ENCODE data around the gene SERPINH1. TPM values are rescaled to one million over a fixed set of nuclear protein-coding genes. Genes with fewer than 3 reads are reported as not detected.

SERPINH1 gene
- total RNA-seq, 2 experiments from 2014 or later, result 19.3 to 20.6 TPM

DNA sequence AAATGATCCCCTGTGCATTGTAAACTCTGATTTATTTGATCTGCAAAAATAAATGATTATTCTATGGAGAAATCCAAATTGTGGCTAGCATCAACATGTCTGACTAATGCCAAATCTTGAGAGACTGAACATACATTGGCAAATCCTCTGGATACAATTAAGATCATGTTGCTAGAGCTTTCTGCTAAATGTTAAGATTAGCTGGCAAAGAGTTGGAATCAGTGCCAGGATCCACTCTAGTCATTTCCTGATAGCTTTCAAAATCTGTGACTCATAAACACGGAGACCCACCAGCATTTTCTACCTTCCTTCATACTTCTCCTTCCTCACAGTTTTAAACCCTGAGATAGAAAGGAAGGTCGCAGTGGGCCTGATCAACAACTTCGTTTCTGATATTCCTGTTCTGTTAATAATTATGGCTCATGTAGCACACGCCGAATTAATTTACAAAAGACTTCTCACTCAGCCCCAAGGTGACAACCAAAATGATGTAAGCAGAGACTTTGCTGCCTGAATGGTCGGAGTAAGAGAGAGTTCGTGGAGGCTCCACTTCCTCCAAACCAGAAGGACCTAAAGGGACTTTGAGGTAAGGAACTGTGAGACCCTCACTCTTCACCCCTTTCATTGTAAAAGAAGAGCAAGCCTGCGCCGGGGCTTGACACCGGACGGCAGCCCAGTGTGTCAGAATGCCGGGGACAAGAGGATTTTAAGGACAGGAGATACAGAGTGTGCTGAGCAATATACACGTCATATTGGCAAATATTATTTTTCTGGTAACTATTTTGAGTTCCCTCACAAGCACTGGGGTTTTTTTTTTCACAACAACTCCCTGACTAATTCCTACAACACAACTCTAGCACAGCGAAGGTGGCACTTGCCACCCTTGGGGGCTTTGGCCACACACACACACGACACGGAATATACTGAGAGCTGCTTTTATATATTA, 42.0 kb downstream of the SERPINH1 start:
- ChIA-PET CTCF (interaction anchor here (1.0 kb wide), 1 partner anchor 102 kb away, joined by 3 read pairs; no protein-coding TSS in a partner anchor), POLR2A (no interaction called here)

DNA sequence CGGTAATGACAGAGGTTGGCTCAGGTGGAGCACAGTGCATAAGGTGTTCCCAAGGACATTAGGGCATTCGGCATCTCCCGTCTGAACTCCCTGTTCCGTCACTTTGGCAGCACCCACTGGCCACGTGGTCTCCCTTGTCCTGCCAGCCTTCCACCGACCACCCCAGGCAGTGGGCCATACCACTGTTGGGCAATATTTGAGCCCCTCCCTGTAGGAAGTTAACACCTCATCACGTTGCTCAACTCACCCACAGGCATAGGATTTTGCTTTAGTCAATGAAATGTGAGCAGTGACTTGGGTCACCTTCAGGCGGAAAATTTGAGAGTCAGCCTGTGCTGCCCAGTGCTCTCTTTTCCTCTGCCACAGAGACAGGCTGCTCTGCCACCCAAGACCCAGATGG, 44.0 kb downstream of the SERPINH1 start:
- ChIA-PET CTCF (no interaction called here), POLR2A (no interaction called here)

DNA sequence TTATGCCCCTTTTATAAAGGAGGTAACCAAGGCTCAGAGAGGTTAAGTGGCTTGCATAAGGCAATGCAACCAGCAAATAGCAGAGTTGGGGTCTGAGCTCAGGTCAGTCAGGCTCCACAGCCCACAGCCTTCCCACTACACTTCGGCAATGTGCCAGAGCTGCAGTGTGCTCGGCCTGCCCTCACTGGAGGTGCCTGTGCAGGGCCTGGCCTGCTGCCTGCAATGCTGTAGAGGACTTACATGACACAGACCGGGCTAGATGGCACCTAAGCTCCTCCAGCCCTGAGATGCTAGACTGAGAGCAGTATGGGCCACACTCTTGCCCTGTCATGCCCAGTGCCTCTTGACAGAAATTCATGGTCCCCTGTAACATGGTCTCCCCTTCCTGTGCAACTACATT, 49.8 kb downstream of the SERPINH1 start:
- ChIA-PET CTCF (no interaction called here), POLR2A (no interaction called here)

DNA sequence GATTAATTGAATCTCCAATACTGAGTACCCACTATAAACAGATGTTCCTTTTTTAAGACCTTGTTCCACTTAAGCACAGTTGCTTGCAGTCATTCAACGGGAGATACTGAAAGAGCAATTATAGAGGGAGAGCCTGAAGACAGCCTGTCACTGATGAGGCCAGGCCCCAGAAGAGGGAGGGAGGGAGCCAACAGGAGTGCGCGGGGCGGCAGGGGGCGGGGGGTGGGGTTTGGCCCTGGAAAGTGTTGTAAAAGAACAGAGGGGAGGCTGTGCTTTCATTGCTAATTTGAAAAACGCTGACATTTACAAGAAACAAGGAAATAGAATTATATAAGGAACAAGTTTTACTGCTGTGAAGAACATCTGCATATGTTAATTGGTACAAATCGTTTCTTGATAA, 53.7 kb downstream of the SERPINH1 start:
- POLR2A ChIA-PET, result no interaction called here
- CTCF ChIA-PET, result no interaction called here

DNA sequence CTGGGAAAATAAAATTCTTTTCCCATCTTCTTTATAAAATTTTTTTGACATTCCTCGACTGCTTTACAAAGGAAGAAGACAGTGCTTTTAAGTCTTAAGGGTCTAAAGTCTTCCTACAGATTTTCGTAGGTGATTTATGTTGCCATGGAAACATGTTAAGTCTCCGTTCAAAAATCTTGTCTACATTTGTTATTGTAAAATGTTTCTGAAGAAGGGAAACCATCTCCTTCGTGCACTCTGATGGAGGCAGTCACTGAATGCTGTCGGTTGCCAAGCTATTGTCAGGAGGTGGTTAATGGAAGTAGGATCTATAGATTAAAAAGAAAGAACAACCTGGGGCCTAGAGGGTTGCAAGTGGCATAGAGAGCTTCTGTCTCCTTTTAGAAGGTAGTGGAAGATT, 54.2 kb downstream of the SERPINH1 start:
- CTCF ChIA-PET, result no interaction called here
- POLR2A ChIA-PET, result no interaction called here

Other genes with a start within 250 kb of the SERPINH1 start
- gene ARRB1, start 210.6 kb upstream of the SERPINH1 start, total RNA-seq, result 10 to 100 TPM; 10.3 to 13.0 TPM
- gene RPS3, start 162.7 kb upstream of the SERPINH1 start, total RNA-seq, result 1,000 to 10,000 TPM; 4,009 to 4,247 TPM
- under 1 TPM; 0.44 to 0.55 TPM for gene KLHL35, start 129.1 kb upstream of the SERPINH1 start, total RNA-seq
- 1 to 10 TPM; 7.2 to 7.3 TPM for gene GDPD5, start 36.3 kb upstream of the SERPINH1 start, total RNA-seq
- under 1 TPM; 0.11 to 0.13 TPM for gene MAP6, start 106.8 kb downstream of the SERPINH1 start, total RNA-seq
- gene MOGAT2, start 155.6 kb downstream of the SERPINH1 start, total RNA-seq, result not detected
- 1 to 10 TPM; 4.3 to 4.9 TPM for gene DGAT2, start 206.5 kb downstream of the SERPINH1 start, total RNA-seq

All from activated CD8-positive, alpha-beta memory T cell treated with anti-CD3 and anti-CD28 coated beads for 36 hours (primary cell).